GM21576 (cell line): Measurements from ENCODE around the gene CEP104.

ENCODE experiments used
- ATAC-seq: cut with Tn5 transposase; IDR thresholded peaks from one replicate; pipeline ENCODE4 v1.9.1; 2021; ENCODE audit warnings: mild to moderate bottlenecking, moderate library complexity; ENCODE audit not compliant: unreplicated experiment

Gene CEP104

DNA sequence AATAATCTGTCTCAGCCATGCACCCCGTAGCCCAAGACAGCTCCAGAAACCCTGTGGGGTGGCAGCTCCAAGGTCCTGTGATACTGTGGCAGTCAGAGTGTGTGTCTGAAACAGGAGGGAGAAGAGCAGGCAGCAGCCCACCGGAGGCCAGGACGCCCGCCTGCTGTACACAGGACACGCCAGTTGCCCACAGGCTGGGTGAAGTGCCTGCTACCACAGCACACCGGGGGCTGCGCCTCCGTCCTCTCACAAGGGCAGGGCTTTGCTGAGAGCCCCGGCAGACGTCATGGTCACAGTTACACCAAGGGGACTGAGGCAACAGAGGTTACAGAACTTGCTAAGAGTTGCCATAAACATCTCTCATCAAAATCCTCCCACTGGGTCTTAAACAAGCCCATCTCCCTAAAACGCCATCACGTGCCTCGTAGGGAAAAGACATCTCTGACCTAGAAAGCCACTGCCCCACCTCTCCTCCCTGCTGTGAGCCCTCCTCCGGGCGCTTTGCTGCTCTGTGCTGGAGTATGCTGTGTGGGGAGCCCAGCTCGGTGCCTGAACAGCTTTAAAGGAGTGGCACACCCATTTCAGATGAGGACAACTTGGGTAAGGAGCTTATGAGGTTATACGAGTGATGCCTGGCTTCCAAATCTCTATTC is 37.7 kb upstream of the CEP104 start:
- no peak for ATAC-seq

DNA sequence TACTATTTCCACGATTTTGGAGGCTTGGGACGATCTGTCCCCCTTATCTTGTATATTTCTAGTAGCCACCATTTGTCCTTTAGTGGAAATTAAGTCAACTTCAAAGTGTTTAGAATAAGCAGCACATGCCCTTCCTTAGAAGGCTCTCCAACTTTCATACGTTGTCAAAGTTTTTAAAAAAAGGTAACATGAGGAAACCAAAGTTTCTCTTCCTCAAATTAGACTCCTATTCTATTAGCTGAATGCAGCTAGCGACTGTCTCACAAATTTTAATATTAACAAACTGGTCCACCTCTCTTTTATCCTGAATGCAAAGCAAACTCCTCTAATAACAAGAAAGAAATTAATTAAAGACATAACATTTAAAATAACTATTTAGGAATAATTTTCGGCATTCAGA is 36.2 kb upstream of the CEP104 start:
- ATAC-seq, result no peak

DNA sequence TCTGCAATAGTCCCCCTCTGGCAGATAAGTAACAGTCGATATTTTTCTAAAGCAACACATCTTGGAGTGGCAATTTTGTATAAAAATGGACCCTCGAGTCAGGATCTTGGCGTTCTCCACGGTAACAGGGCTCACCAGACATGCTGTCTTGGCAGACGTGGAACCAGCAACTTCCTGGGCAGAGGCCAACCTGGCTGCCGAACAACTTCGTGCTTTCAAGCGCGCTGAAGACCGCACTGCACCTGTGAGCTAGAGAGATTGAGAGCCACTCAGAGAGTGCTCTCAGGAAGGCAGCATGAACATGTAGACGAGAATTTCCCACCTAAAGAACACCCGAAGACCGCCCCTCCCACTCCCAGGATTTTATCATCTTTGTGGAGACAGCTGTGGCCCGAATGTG is 35.7 kb upstream of the CEP104 start:
- ATAC-seq, result no peak

DNA sequence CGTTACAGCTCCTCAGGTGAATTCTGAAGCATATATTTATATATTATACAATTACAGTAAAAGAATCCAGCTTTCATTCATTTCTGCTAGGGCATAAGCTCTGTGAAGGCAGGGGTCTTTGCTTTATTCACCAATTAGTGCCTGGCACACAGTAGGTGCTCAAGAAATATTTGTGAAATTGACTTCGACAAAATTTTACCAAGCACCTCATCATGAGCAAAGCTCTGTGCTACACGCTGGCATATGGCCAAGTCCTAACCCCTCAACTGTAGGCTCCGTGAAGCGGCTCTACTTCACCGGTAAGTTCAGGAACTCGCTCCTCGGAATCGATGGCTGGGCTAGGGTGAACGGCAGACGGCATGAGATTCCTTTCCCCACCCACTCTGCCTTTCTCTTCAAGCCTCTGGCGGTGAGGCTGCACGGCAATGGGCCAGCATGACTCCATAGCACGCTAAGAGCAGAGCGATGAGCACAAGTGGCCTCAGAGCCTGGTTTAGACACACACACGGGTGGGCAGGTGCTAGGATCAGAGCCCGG is 34.4 kb upstream of the CEP104 start:
- no peak for ATAC-seq

DNA sequence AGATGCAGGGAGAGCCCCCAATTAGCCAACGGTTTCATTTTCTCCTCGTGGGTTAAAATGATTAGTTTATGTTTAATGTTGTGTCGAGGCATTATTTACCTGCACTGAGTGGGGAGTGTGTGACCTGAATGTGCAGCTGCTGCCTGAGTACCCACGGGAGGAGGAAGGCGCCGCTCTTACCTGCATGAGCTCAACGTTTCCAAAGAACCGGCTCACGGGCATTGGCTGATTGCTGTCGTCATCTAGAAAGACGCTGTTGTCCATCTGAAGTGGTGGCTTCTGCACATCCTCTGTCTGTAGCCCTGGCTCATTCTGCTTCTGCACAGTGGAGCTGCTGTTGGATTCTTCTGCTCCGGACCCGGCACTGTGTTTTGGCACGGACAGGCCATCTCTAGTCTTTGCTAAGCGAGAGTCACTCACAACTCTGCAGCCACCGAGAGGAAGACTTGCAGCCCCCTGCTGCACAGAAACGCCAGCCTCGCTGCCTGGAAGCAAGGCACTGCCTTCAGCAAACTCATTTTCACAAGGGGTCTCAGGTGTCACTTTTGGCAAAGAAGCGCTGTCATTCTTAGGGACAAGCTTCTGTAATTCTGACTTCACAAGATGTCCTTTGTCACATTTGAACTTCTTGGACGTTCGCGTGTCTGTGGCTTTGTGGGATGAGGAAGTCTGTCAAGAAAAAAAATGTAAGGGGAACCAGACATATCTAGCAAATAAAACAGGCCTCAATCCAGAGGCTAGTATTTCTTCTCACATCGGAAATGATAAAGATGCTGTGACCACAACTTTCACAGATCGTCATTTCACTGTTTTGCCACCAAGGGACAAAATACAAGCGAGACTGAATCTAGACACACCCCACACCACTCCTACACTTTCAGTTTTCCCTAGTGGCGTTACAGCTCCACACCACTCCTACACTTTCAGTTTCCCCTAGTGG is 33.6 kb upstream of the CEP104 start:
- ATAC-seq, result no peak

DNA sequence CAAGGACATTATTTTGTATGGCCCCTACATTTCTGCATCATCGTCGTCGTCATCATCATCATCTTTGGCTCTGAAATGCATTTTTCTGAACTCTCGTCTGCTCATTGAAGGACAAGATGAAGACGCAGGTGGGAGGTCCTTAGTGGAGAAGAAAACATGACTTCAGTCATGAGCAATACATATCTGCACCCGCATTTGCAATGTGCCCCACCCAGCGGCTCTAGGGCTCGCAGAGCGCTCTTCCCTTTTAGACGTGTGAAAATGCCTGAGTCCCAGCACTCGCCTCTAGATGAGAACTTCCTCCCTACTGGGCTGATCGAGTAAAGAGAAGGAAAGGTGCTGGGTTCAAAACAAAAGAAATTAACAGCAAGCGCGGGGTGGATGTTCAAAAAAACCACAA is 32.9 kb upstream of the CEP104 start:
- no peak for ATAC-seq

DNA sequence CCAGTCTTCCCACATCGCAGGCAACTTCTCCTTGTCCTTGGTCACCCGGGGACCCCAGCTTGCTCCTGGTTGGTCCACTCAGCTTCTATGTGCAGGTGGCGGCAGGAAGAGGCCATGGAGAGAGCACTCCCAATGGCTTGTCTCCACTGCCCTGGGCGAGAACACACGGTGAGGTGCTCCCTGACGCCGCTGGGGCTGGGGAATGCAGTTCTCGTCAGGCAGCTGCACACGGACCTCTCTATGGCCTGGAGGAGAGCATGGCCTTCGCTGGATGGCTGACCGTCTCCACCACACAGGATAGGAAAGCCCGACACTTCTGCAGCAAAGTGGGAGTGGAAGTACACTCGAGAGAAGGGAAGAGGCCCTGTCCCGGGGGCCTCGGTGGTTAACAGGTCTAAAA is 31.3 kb upstream of the CEP104 start:
- ATAC-seq, result no peak

DNA sequence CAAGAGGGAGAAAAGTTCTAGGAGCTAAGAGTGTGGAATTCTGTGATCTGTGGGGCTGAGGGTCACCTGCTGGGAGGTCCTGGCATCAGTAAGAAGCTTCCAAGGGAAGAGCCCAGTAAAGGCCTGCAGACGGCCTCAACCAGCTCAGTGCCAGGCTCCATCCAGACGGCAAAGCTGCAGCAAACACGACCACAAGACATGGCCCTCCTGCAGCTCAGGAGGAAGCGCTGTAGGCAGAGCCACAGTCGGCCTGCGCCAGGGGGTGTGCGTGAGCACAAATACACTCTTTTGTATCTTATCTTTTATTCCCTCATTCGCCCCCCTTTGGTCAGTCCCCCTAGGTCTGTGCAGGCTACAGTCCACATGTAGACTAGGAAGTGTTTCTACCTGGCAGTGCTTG is 29.7 kb upstream of the CEP104 start:
- no peak for ATAC-seq

DNA sequence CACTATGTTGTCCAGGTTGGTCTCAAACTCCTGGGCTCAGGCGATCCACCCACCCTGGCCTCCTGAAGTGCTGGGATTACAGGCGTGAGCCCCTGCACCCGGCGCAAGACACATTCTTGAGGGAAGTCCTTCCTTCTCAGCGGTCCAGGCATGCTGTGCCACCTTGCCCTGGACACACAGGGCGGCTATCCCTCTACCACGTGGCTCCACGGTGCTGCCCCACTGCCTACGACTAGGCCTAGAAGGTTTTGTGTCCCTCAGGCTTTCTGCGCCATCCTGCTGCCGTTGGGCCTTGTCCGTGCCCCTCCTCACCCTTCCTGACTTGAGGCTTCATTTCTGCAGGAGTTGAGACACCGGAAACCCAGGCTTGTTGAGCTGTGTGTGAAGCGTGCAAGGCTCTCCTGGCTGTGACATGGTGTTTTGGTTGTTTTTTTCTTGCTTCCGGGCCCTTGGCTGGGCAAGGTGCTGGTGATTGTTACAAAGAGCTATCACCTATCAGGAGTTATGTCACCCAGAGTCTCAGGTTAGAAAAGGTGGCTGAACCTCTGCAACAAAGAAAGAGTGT is 29.2 kb upstream of the CEP104 start:
- no peak for ATAC-seq

DNA sequence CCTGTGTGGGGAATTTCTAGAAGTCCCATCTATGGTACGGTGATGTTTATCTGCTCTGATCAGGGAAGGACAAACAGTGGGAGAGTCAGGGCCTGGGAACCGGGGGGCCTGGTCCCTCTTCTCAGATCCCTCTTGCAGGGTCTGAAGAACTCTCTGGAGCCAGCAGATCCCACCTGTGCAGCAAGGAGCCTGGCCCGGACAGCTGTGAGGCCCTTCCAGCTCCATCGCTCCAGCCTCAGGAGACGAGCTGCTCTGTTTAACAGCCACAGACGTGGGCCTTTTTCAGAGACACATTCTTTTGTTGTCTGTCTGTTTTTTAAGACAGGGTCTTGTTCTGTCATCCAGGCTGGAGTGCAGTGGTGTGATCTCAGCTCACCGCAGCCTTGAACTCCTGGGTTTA is 28.6 kb upstream of the CEP104 start:
- ATAC-seq, result no peak

DNA sequence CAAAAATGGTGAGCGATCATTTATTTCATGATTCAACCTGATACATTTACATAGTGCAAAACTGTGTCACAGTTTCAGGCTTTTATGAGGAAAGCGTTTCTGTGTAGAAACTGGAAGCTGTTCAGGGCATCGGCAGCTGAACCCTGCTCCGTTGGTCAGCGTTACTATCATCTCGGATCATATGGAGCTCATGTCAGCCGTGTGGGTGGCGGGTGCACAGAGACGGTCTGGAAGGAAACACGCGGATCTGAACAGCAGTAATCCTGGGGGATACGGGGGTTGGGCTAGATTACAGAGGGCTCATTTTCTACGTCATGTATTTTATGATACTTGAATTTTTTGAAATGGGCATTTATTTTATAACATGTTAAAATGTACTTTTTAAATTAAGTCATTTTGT is 28.0 kb upstream of the CEP104 start:
- no peak for ATAC-seq

DNA sequence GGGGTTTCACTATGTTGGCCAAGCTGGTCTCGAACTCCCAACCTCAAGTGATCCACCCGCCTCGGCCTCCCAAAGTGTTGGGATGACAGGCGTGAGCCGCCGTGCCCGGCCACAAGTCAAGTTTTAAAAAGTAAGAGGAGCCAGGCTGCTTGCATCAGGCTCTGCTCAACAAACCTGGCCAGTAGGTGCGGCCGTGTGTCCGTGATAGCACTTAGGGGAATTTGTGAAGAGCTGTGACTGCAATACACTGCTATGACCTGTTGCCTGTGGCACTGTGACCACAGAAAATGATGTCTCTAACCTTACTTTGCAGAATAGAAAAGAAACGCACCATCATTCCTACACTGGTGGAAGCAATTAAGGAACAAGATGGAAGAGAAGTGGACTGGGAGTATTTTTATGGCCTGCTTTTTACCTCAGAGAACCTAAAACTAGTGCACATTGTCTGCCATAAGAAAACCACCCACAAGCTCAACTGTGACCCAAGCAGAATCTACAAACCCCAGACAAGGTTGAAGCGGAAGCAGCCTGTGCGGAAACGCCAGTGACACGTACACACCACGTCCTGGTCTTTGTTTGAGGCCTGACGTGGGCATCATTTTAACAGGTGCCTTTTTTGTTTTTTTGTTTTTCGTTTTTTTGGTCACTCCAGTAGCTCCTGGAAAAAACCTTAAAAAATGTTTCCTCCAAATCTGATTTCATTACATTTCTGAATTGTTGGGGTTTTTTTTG is 26.3 kb upstream of the CEP104 start:
- no peak for ATAC-seq

DNA sequence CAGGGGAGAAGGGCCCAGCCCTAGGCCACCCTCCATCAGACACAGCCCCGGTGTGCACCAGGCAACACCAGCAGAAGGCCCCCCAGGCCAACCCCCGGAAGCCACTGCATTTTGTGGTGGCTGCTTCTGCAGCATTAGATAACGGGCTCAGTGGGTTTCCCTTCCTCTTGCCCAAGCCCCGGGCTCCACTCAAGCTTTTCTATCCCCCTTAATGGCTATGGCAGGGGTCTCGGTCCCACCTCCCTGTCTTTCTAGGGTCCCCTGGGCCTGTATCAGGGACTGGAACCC is 24.1 kb upstream of the CEP104 start:
- ATAC-seq, result no peak

DNA sequence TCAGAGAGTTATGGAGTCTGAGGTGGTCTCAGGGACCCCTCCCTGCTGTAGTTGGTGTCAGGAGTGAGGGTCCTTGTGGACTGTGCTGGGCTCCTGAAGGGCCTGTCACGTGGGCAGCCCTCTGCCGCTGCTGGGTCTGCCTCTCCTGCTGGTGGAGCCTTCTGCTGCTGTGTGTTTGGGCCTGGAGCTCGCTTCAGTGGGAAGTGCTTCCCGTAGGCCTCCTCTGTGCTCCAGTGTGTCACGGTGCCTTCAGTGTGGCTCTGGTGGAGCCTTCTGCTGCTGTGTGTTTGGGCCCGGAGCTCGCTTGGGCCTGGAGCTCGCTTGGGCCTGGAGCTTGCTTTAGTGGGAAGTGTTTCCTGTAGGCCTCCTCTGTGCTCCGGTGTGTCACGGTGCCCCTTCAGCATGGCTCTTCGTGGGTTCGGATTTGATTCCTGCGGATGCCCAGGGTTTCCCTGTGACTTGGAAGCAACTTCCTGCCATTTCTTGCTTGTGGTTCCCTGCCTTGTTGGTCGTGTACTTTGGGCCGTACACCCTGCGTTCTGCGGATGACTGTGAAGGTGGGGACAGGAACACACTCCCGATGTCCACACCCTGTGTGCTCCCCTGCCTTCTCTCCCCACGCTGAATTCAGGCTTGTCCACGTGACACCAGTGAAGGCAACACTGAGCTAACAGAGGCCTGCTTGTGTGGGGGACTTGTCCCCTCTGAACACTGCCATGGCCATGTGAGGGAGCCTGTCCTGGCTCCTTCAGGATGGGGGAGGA is 23.6 kb upstream of the CEP104 start:
- ATAC-seq, result no peak

DNA sequence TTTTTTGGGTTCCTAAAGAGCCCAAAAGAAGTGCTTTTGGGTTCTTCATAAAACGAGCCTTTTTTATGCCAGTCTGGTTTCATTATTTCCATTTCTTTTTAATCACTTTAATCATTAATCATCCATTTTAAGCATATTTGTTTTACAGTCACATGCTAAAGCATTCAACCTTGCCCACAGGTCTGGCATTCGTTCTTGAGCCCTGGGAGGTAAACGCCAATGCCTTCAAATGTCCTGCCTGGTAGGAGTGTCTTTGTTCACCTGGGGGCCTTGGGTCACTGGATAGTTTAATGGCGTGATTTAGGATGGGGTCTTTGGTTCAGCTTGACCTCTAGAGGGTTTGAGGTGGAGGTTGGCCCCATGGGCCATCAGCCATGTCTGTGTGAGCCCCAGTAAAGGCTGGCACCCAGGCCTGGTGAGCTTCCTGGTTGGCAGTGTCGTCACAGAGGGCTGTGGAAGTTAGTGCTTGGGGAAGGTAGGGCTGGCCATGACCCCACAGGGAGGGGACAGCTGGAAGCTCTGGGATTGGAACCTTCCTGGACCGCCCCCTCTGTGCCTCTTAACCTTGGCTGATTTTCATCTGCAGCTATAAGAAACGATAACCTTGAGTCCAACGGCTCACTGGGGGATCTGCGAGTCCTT is 22.9 kb upstream of the CEP104 start:
- ATAC-seq, result no peak

DNA sequence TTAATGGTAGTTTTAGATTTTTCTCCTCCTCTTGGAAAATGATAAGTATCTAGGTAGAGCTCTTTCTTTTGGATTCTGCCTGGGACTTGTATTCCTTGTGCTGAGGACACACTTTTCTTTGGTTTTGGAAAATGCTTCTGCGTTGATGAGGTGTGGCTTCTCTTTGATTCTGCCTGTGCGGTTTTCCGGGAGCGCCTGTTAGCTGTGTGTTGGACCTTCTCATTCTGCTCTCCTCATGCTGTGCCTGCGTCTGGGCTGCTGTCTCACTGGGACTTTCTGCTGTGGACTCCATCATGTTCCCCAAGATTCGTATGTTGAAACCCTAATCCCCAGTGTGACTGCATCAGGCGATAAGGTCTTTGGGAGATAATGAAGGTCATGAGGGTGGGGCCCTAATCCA is 22.1 kb upstream of the CEP104 start:
- no peak for ATAC-seq

DNA sequence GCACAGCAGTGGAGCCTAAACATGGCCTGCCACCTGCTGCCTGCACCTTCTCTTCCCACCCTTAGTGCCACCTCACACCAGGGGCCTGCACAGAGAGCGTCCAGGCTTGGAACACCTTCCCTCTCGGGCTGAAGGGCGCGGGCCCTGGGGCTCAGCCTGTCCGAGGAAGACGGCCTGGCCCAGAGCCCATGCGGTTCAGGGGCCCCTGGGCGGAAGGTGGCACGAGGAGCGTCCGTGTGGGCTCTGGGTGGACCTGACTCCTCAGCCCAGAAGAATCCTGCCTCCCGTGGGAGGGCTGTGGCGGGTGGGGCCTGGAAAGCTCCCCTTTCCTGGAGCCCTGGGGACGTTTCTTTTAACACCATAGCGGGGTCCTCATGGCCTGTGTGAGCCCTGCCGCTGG is 19.7 kb upstream of the CEP104 start:
- ATAC-seq, result no peak

DNA sequence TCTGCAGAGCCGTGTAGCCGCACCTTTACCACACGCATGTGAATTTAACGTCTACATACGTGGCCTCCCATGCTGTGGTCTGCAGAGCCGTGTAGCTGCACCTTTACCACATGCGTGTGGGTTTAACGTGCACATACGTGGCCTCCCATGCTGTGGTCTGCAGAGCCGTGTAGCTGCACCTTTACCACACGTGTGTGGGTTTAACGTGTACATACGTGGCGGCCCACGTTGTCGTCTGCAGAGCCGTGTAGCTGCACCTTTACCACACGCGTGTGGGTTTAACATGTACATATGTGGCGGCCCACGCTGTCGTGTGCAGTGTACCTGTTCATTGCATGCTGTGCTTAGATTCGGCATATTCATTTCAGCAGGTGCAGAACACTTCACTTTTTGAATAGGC is 17.7 kb upstream of the CEP104 start:
- no peak for ATAC-seq

DNA sequence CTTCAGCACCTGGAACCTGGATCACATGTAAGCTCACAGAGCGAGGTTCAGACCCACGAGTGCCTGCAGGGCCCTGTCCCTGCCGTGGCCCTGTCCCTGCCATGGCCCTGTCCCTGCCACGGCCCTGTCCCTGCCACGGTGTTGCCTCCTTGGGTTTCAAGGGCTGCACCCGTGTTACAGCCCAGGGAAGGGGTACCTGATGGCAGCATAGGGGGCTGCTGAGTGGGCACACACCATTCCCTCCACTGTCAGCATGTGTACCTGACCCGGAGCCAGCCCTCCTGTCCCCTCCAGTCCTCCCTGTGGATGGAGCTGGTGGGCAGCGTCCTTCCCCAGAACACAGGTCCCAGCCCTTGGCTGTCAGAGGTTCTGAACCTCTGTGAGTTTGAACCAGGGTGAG is 15.5 kb upstream of the CEP104 start:
- ATAC-seq, result no peak

DNA sequence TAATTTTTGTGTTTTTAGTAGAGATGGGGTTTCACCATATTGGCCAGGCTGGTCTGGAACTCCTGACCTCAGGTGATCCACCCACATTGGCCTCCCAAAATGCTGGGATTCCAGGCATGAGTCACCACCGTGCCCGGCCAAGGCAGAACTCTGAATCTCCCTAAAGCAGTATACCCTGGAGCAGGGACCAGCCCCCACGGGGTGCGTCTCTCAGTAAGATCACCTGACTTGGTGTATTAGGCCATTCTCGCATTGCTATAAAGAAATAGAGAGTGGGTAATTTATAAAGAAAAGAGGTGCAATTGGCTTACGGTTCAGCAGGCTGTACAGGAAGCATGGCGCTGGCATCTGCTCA is 14.4 kb upstream of the CEP104 start:
- ATAC-seq, result no peak
